ENCODE data around the gene PDIA5.
A peak's percentile ranks its signal among the peaks of the same experiment; 100 is the strongest.

PDIA5 gene

GRCh38 chr3:123122057-123122456, 55.2 kb downstream of the PDIA5 start:
- DNase-seq: no peak

GRCh38 chr3:123122525-123123315, 55.9 kb downstream of the PDIA5 start:
- no peak for DNase-seq

GRCh38 chr3:123123716-123124616, 57.1 kb downstream of the PDIA5 start:
- DNase-seq: no peak

GRCh38 chr3:123124971-123125370, 58.1 kb downstream of the PDIA5 start:
- DNase-seq: no peak

GRCh38 chr3:123126031-123126430, 59.2 kb downstream of the PDIA5 start:
- DNase-seq: no peak

GRCh38 chr3:123126653-123127052, 59.8 kb downstream of the PDIA5 start:
- DNase-seq: no peak

GRCh38 chr3:123129092-123129491, 62.3 kb downstream of the PDIA5 start:
- DNase-seq: no peak

GRCh38 chr3:123129532-123129931, 62.7 kb downstream of the PDIA5 start:
- DNase-seq: no peak

GRCh38 chr3:123130079-123130750, 63.4 kb downstream of the PDIA5 start:
- DNase-seq: no peak

GRCh38 chr3:123134671-123135070, 67.8 kb downstream of the PDIA5 start:
- DNase-seq: no peak

- DNase-seq: no peak
Measured at GRCh38 chr3:123137001-123137400, 70.2 kb downstream of the PDIA5 start.

GRCh38 chr3:123138839-123139444, 72.1 kb downstream of the PDIA5 start:
- peak; percentile 64 for DNase-seq

- DNase-seq: no peak
Measured at GRCh38 chr3:123139522-123139921, 72.7 kb downstream of the PDIA5 start.

- peak; percentile 71 for DNase-seq
Measured at GRCh38 chr3:123140550-123140949, 73.7 kb downstream of the PDIA5 start.

GRCh38 chr3:123141276-123141675, 74.5 kb downstream of the PDIA5 start:
- DNase-seq: no peak

- DNase-seq: no peak
Measured at GRCh38 chr3:123143669-123144411, 77.0 kb downstream of the PDIA5 start.

- no peak for DNase-seq
Measured at GRCh38 chr3:123147754-123148535, 81.1 kb downstream of the PDIA5 start.

GRCh38 chr3:123148772-123149171, 81.9 kb downstream of the PDIA5 start:
- no peak for DNase-seq

GRCh38 chr3:123149525-123149924, 82.7 kb downstream of the PDIA5 start:
- DNase-seq: no peak

- no peak for DNase-seq
Measured at GRCh38 chr3:123150449-123151215, 83.8 kb downstream of the PDIA5 start.

Data from eye (tissue), 1 donor.